ENCODE results near the gene CNBD2. TPM values are rescaled to one million over a fixed set of nuclear protein-coding genes. Genes with fewer than 3 reads are reported as not detected.

CNBD2 gene
- total RNA-seq: 2.2 and 4.6 TPM in 2 replicates

DNA sequence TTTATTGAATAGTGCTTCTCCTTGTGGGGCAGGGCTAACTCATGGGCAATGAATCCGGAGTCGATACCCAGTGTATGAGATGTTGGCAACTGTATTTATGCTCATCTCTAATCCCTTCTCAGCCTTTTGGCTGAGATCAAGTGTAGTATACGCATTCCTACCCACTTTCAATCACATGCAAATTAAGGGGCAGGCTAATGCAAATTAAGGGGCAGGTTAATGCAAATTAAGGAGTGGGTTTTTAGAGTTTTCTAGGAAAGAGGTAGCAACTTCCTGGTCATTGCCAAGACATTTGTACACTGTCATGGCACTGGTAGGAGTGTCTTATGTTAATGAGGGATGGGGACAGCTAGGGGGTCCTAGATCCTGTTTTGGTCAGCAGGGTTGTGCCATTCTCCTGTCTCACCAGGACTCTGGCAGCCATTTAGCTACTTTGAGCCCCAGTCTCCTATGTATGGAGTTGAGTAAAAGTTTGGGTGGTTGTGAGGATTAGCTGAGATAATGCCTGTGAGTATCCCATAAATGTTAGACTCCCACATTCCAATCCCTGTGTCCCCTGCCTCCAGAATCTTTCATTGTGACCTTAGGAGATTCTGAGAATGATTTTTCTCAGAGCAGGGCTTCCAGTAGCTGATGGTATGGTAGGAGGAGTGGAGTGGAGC, at the start of gene CNBD2:
TSS of gene CNBD2 (plus strand) at position 612 of the 662 bp plus-strand sequence. CDS start 173 bp downstream, outside the sequence.
- intact Hi-C loops (cut with micrococcal nuclease): no loop called here

DNA sequence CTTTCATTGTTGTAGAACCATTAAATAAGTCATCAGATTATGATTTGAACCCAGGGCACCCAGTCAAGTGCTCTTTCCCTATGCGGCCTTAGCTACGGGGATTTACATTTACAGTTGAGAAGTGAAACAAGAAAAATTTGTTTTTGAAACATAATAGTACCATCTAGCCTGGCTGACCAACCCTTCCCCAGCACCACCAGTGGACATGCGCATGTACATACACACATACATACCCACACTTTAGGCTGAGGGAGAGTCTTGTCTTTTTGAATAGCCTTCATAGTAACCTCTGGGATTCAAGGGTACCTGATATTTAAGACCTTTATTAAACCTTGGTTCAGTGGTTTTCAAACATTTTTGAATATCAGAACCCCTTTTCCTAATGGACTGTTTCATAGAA, 47.9 kb upstream of the CNBD2 start:
- intact Hi-C loops (cut with micrococcal nuclease): no loop called here

DNA sequence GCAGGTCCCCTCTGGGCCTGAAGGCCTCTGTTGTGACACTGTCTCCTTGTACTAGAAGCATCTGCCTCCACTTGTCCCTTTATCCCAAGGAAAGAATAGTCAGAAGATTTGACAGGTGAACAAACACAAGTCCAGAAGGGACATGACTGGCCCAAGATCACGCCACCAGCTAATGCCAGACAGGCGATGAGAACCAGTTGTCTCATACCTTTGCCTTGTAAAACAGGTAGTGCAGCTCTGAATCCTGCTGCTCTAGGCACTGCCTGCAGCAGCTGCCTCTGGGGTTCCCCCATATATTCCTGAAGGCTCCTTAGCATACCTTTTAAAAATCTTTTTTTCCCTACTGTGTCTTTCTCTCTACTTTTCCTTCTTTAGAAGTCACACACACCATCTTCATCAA, 39.1 kb upstream of the CNBD2 start:
- intact Hi-C loops (cut with micrococcal nuclease): no loop called here

DNA sequence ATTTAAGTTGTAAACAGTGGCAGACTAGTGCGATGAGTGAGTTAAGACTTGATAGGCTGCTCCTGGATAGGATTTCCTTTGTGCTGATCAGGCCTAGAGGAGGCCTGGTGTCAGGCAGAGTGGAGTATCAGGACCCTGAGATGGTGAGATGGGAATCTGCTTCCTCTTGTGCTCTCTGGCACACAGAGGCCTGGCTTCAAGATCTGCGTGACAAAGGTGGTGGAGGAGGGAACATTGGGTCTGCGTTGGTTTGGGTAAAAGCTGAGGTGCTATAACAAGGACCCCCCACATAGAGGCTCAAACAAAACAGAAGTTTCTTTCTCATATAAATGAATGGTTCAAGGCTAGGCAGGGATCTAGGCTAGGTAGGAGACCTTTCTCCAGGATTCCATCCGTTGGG, 34.3 kb upstream of the CNBD2 start:
- intact Hi-C loops (cut with micrococcal nuclease): no loop called here

DNA sequence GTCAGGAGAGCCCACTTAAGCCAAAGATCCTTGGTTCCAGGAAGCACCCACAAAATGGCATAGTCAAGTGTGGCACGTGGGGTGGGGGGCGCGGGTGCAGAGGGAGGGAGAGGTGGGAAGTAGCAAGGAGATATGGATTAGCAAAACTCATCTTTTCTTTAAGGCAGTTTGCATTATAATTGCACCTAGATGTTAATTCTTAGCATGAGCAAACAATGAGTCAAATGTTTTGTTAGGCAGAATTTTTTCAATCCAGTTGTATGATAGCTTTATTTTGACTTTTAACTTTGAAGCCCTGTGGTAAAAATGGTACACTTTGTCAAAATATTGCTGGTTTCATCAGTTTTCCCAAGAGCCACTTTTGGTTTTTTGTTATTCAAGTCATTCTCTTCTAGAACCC, 29.1 kb upstream of the CNBD2 start:
- intact Hi-C loops (cut with micrococcal nuclease): no loop called here

DNA sequence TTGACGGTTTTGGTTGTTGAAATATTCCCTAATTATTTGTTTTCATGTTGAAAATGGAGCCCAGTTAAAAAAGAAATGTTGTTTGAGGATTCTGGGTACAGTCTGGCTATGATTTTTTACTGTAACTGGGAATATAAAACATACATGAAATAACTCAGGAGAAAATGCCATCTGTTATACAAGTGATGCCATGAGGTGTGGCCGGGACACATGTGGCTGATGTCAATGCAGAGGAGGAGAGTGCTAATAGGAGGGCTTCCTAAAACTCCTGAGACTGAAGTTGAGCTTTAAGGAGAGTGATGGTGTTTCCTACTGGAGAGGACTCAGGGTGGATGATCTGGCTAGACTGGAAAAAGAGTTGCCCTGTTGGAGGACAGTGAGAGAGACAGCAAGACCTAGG, 26.8 kb upstream of the CNBD2 start:
- intact Hi-C loops (cut with micrococcal nuclease): no loop called here

DNA sequence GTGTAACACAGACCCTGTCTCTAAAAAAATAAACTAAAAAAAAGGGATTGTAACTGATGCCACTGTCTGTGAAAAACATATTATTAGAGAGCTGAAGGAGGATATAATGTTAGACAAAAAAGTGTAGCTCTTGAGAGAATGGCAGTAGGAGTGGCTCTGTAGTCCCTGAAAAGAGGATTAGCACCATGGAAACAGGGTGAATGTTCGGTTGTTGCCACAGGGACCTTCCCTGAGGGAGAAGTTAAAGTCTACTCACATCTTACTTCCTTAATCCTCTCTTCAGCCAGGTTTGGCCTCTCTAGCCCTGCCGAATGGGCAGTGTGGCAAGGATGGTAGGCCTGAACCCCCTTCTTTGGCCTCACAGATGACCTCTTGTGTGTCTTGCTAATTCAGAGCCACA, 26.1 kb upstream of the CNBD2 start:
- intact Hi-C loops (cut with micrococcal nuclease): no loop called here

DNA sequence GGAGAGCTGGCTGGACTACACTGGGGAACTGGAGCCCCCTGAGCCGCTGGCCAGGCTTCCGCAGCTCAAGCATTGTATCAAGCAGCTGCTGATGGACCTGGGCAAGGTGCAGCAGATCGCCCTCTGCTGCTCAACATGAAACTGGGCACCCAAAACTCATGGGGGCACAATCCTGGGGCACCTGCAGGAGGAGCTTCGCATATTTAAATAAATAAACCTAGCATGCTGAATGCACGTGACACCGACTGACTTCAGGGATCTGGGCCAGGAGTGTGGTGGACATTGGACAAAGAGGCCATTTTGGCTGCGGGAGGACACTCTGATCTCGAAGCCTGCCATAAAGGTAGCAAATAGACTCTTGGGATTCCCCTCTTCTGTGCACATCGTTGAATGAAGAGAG, 20.9 kb upstream of the CNBD2 start:
- intact Hi-C loops (cut with micrococcal nuclease): no loop called here

DNA sequence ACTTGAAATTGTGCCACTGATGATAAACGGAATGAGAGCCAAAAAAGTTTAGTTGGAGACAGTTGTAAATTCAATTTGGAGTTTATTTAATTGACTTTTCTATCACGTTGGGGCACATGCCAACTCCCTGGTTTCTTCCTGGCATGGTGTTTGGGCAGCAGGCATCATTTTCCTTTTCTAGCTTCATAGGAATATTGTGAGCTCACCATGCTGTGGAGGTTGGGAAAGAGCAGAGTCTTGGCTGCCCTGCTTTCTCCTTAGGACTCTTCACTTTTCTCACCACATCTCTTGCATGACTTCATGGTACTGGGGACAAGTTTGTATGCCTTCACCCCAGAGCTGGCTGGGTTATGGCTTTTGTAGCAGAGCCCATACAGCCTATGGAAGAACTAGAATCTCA, 20.5 kb upstream of the CNBD2 start:
- intact Hi-C loops (cut with micrococcal nuclease): no loop called here

DNA sequence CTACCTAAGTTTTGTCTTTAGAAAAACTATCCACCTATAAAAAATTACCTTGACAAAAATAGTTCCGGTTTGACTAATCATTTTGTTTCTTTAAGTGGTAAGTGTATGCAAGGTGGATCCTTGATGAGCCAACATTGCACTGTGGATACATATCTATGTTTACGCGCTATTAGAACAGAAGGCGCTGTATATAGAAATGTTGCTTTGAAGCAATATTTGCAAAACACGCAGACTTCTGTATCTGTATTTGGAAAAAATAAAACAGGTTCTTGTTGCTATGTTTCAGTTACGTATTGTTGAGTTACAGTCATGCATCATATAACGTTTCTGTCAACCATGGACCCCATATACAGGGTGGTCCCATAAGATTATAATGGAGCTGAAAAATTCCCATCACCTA, 18.3 kb upstream of the CNBD2 start:
- intact Hi-C loops (cut with micrococcal nuclease): loop anchor here (5.0 to 10.0 kb wide), 4 partner anchors 625 to 1095 kb away; partner anchors contain the start of genes EIF6, NDRG3 and TGIF2

DNA sequence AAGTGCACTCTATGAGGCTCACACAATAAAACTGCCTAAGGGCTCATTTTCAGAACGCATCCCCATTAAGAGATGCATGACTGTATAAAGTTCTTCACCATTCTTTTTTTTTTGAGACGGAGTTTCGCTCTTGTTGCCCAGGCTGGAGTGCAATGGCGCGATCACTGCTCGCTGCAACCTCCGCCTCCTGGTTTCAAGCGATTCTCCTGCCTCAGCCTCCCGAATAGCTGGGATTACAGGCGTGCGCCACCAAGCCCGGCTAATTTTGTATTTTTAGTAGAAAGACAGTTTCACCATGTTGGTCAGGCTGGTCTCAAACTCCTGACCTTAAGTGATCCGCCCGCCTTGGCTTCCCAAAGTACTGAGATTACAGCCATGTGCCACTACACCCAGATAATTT, 16.3 kb upstream of the CNBD2 start:
- intact Hi-C loops (cut with micrococcal nuclease): loop anchor here (5.0 to 10.0 kb wide), 4 partner anchors 623 to 1093 kb away; partner anchors contain the start of genes EIF6, NDRG3 and TGIF2

DNA sequence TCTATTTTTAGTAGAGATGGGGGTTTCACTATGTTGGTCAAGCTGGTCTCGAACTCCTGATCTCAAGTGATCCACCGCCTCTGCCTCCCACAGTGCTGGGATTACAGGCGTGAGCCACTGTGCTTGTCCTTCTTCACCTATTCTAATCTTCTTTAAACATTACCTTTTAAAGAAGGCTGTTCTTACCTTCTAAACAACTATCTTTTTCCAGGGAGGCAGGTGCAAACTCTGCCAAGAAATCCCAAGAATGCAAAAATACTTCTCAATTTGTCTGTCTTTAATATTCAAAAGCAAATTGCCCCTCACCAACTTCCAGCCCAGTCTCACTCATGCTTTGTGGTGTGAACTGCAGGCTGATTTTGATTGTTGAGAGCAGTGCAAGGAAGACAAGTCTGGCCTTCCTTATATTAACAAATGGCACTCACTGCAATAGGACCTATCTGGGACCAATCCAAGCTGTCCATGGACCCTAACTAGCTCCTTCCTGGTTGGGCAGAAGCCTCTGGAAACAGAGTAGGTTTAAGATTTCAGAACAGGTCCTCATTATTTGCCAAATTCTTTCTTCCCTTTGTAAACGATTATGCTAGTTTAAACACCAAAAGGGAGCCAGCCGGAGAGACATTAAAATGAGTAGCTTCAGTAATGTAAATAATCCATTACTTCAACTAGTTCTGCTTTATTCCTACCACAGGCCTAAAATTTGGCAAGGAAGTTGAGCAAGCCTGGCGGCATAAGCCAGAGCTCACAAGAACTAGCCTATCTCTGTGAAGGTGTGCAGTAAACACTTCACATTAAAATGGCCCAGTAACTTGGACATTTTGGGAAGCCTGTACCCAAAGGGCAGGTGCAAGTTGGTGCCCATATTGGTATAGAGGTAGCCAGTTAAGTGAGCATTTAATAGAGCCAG, 15.7 kb upstream of the CNBD2 start:
- intact Hi-C loops (cut with micrococcal nuclease): loop anchor here (5.0 to 10.0 kb wide), 4 partner anchors 622 to 1092 kb away; partner anchors contain the start of genes EIF6, NDRG3 and TGIF2

DNA sequence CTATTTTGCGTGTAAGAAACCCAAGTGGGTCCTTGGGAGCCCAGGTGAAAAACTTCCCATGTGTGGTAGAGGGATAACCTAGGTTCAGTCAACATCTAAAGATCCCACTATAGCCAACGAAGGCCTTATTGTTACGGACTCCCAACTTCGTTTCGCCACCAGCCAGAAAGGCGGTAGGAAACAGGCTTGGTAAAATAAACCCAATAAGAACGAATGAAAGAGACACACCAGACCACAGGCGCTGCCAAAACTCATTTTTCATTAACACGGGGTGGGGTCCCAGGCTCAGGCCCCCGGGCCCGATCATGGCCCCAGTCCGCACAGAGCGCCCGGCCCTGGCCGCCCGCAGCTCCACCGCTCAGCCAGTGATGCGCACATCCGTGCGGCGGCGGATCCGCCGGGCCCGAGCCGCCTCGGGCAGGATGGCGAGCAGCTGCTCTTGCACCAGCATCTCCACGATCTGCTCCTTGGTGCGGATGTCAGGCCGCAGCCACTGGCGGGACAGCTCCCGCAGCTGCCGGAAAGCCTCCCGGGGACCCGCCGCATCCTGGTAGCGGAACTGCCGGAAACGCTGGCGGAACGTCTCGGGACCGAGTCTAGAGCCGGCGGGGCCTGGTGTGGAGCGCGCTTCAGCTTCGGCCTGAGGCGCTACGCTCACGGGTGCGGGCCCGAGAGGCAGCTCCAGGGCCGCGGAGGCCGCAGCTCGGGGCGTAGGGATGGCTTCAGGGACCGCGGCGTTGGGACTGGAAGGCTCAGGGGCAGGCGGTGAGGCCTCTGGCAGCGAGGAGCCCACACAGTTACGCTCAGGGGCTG, 14.8 kb upstream of the CNBD2 start:
- intact Hi-C loops (cut with micrococcal nuclease): loop anchor here (1.0 to 10.0 kb wide), 16 partner anchors 42 to 1959 kb away; partner anchors contain the start of genes CEP250, CPNE1, EDEM2 and EIF6

DNA sequence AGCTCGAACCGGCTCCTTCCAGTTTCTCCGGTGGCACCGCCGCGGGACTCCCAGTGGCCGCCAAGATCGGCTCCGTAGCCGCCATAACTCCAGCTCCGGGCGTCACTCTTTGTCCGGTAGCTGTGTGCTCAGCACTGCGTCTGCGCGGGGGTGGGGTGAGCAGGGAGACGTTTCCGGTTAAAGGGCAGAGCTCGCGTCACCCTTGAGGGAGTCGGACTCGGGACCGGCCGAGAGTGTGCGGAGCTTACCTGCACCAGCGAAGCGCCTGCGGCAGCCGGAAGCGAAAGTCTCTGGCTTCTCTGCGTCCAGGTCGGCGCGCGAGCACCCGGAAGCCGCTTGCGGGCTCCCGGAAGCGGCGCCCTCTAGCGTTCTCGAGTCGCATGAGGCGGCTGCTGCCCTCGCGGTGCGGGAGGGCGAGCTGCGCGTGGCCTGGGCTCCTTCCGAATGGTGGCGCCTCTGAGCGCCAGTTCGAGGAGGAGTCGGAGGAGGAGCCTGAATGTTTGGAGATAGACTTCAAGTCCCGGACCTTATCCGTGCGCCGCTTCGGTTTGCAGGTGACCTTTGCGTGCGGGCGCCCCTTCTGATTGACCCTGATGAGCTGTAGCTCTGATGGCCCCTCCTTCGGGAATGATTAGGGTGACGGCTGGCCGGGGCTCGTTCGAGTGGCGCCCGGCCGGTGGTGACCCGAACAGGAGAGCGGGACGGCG, 14.0 kb upstream of the CNBD2 start, which contains the start of gene SCAND1:
TSS of gene SCAND1 (minus strand) at position 303 of the 707 bp plus-strand sequence. CDS start at position 85, 218 bp downstream.
- intact Hi-C loops (cut with micrococcal nuclease): loop anchor here (1.0 to 10.0 kb wide), 16 partner anchors 41 to 1960 kb away; partner anchors contain the start of genes CEP250, CPNE1, EDEM2 and EIF6

DNA sequence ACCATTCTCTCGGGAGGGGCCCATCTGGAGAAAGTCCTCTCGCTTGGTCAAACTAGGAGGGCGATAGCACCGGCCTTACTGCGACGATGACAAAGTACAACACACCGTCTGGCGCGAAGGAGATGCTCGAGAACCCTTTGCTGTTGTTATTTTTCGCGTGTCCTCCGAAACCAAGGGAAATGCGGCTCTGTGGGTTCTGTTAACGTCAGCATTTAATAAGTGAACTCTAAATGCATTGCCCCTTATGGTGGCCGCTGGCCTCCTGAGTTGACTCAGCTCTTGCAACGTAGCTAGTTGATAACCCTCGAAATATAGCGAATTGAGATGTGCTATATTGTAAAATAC, 13.5 kb upstream of the CNBD2 start:
- intact Hi-C loops (cut with micrococcal nuclease): loop anchor here (1.0 to 10.0 kb wide), 16 partner anchors 40 to 1960 kb away; partner anchors contain the start of genes CEP250, CPNE1, EDEM2 and EIF6

DNA sequence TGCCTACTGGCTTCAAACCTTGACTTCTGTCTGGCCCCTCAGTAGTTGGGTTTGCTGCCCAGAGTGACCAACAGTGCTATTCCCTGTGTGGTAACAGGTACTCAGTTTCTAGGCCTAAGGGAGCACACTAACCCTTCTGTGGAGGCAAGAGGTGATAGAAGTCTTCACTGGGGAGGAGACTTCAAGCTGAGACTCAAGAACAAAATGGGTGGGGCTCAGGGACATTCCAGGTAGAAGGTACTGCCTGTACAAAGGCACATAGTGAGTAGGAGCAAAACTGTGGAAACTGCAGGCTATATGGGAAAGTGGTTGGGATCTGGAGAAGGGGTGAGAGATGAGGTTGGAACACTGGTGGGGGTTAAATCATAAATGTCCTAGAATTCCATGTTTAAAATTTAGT, 11.8 kb upstream of the CNBD2 start:
- intact Hi-C loops (cut with micrococcal nuclease): loop anchor here (10.0 kb wide), 2 partner anchors 618 to 1088 kb away; partner anchors contain the start of gene TGIF2

DNA sequence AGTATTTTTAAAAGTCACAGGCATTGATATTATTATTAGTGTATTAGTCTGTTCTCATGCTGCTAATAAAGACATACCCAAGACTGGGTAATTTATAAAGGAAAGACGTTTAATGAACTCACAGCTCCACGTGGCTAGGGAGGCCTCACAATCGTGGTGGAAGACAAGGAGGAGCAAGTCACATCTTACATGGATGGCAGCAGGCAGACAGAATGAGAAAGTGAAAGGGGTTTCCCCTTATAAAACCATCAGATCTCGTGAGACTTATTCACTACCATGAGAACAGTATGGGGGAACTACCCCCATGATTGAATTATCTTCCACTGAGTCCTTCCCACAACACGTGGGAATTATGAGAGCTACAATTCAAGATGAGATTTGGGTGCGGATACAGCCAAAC, 9.1 kb upstream of the CNBD2 start:
- intact Hi-C loops (cut with micrococcal nuclease): loop anchor here (10.0 kb wide), 2 partner anchors 616 to 1086 kb away; partner anchors contain the start of gene TGIF2

DNA sequence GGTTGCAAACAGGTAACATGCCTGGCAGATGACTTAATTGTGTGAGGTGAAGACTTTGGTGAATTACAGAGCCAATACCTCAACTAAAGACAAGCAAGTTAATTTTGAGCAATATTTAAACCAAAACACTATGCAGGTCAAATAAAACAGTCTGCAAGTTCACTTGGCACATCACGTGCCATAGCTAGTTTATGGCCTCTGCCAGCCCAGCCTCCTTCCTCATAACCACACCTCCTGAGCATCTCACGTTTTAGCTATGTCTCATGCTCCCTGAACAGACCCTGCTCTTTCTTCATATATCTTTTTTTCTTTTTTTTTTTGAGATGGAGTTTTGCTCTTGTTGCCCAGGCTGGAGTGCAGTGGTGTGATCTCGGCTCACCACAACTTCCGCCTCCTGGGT, 4.5 kb upstream of the CNBD2 start:
- intact Hi-C loops (cut with micrococcal nuclease): no loop called here

DNA sequence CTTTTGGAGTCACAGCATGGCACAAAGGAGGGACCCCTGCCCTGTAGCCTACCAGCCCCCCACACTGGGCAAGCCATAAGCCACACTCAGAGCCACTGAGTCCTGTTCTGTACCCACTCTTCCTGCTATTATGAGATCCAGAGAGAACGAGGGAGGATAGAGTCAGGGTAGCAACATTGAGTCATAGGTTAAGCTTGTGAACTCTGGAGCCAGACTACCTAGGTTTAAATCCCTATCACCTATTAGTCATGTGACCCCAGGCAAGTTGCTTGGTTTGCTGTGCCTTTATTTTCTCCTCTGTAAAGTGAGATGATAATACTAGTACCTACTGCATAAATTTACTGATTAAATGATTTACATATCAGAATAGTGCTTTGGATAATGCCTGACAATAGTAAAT, 540 bp downstream of the CNBD2 start:
- intact Hi-C loops (cut with micrococcal nuclease): no loop called here

DNA sequence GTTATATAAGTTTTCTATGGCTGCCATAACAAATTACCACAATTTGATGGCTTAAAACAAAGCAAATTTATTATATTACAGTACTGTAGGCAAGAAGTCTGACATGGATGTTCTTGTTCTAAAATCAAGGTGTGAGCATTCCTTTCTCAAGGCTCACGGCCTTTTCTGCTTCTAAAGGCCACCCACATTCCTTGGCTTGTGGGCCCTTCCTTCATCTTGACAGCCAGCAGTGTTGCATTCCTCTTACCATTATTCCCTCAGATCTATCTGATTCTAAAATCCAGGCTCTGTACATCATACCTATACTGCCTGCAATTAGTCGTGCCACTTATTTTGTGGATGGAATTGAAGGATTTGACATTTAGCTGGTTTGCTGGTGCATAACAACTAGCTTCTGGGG, 3.6 kb downstream of the CNBD2 start:
- intact Hi-C loops (cut with micrococcal nuclease): no loop called here
